Suprapubic skin (tissue), 4 donors: Measurements from ENCODE around the gene ZNF2.

Source experiments
- EP300 ChIP-seq: sonication (generic); formaldehyde crosslinking; IDR thresholded peaks from one replicate; pipeline ENCODE4 v1.6.1; 2017; ENCODE audit warnings: antibody characterized with exemption
- POLR2A ChIP-seq, 2 donors: fragments of 450-650 bp; IDR thresholded peaks; one replicate each; pipeline ENCODE4 v1.6.1; 2017; ENCODE audit warnings: antibody characterized with exemption in 2 of 2, mild to moderate bottlenecking in 2 of 2, moderate library complexity in 2 of 2
- POLR2AphosphoS5 ChIP-seq, 3 donors: sonication (generic); formaldehyde crosslinking; IDR thresholded peaks; one replicate each; pipeline ENCODE4 v1.6.1; 2017; ENCODE audit warnings: antibody characterized with exemption in 3 of 3
- TF ChIP-seq, protein P1 (sequence below), 2 donors: fragments of 200-600 bp in 1 of 2; fragments of 450-650 bp in 1 of 2; sonication (generic) in 1 of 2; IDR thresholded peaks; one replicate each; pipeline ENCODE4 v1.5.1; 2016 to 2019; ENCODE audit warnings: antibody characterized with exemption in 2 of 2, mild to moderate bottlenecking in 1 of 2, moderate library complexity in 1 of 2

DNA sequence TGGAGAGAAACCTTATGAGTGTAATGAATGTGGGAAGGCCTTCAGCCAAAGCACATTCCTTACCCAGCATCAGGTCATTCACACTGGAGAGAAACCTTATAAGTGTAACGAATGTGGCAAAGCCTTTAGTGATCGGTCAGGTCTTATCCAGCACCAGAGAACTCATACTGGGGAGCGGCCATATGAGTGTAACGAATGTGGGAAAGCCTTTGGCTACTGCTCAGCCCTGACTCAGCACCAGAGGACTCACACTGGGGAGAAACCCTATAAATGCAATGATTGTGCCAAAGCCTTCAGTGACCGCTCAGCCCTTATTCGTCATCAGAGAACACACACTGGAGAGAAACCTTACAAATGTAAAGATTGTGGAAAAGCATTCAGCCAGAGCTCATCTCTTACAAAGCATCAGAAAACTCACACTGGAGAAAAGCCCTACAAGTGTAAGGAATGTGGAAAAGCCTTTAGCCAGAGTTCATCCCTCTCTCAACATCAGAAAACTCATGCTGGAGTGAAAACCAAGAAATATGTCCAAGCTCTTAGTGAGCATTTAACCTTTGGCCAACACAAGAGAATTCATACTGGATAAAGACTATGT lies 49.5 kb downstream of the ZNF2 start:
- TF ChIP-seq, protein P1, sequence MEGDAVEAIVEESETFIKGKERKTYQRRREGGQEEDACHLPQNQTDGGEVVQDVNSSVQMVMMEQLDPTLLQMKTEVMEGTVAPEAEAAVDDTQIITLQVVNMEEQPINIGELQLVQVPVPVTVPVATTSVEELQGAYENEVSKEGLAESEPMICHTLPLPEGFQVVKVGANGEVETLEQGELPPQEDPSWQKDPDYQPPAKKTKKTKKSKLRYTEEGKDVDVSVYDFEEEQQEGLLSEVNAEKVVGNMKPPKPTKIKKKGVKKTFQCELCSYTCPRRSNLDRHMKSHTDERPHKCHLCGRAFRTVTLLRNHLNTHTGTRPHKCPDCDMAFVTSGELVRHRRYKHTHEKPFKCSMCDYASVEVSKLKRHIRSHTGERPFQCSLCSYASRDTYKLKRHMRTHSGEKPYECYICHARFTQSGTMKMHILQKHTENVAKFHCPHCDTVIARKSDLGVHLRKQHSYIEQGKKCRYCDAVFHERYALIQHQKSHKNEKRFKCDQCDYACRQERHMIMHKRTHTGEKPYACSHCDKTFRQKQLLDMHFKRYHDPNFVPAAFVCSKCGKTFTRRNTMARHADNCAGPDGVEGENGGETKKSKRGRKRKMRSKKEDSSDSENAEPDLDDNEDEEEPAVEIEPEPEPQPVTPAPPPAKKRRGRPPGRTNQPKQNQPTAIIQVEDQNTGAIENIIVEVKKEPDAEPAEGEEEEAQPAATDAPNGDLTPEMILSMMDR (IDR thresholded peaks at IDR 0.05) = no peak
- TF ChIP-seq POLR2A (IDR thresholded peaks at IDR 0.05) (no peak), POLR2AphosphoS5 (IDR thresholded peaks at IDR 0.05) (no peak), EP300 (no peak)
